Measurements from ENCODE around the gene FASN. TPM values are rescaled to one million over a fixed set of nuclear protein-coding genes. Genes with fewer than 3 reads are reported as not detected.

Gene FASN
- total RNA-seq, 2 donors from 2014 or later: 168 to 198 TPM

DNA sequence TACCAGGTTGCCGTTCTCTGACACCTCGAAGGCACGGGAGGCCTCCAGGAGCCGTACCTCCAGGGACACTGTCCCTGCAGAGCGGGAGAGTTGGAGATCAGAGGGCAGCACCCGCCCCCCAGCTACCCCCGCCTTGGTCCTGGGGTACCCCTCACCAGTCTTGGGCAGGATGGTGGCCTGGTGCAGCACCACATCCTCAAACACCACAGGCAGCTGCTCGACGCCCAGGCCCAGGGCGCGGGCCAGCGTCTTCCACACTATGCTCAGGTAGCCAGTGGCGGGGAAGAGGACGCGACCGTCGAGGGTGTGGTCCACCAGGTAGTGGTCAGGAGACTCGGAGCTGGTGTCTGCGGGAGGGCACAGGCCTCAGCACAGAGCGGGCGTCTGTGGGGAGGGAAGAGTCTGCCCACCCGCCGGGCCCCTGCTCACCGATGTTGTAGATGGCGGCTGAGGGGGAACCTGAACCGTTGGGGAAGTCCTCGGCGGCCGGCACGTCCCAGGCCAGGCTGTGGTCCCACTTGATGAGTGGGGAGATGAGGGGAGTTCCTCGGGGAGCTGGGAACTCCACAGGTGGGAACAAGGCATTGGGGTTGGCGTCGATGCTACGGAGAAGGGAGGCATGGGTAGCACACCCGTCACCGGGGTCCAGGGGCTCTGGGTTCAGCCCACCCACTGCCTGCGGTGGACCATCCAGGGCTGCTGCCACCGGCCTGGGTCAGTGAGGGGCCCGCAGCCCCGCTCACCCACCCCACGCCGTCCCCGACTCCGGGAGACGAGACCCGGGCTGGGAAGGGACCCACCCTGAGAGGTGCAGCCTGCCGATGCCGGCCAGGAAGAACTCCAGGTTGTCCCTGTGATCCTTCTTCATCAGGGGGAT lies 9.8 kb downstream of the FASN start:
- Histone ChIP-seq H3K36me3 (peaks cover 63% of the 10 kb centered on the region), H3K9me3 (no peaks in the 10 kb centered on the region), H3K27me3 (no peaks in the 10 kb centered on the region), H3K4me3 (no peak overlapping the region), H3K9ac (ENCODE audit: low read depth in 2 of 2, low read length in 2 of 2) (no peak overlapping the region), H3K27ac (no peak overlapping the region), H3K4me1 (no peaks in the 10 kb centered on the region)
- TF ChIP-seq, protein P1, sequence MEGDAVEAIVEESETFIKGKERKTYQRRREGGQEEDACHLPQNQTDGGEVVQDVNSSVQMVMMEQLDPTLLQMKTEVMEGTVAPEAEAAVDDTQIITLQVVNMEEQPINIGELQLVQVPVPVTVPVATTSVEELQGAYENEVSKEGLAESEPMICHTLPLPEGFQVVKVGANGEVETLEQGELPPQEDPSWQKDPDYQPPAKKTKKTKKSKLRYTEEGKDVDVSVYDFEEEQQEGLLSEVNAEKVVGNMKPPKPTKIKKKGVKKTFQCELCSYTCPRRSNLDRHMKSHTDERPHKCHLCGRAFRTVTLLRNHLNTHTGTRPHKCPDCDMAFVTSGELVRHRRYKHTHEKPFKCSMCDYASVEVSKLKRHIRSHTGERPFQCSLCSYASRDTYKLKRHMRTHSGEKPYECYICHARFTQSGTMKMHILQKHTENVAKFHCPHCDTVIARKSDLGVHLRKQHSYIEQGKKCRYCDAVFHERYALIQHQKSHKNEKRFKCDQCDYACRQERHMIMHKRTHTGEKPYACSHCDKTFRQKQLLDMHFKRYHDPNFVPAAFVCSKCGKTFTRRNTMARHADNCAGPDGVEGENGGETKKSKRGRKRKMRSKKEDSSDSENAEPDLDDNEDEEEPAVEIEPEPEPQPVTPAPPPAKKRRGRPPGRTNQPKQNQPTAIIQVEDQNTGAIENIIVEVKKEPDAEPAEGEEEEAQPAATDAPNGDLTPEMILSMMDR (IDR thresholded peaks at IDR 0.05): no peak
- DNase-seq: no peak
- intact Hi-C loops (cut with DNase I): no loop called here

DNA sequence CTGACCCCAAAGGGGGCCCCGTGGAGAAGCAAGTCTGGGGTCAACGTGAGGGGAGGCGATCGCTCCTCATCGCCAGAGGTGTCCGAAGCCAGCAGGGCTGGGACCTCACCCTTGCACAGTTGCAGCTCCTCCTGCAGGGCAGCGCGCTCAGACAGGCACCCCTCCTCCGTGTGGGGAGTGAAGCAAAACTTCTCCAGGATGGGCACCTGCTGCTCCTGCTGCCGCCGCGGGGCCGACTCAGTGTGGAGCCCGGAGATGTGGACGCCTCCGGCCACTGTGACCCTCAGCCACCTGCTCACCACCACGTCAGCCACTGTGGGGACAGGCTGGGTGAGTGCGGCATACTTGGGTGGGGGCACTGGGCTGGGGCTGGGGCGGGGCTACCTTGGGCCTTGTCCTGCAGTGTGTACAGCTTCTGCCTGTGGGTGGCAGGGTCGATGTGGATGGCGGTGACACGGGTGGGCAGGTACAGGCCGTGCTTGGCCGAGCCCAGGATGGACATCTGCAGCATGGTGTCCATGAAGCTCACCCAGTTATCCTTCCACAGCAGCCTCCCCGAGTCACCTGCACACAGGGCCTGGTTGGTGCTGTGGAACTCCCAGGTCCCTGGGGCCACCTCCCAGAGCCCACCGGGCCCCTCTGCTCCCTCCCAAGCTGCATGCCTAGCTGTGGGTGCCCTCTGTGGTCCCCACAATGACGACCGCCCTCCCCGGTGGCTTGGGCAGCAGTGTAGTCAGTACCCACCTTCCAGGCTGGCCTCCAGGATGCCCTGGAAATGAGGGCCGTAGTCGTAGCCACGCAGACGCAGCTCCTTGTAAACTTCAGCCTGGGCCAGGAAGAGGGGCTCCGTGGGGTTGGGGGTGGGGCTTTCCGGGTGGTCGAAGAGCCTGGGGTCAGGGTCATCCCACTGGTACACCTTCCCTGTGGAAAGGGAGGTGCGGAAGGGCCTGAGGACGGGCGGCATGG lies 10.8 kb downstream of the FASN start:
- Histone ChIP-seq H3K27ac (no peak overlapping the region), H3K36me3 (peaks cover 67% of the 10 kb centered on the region), H3K27me3 (no peaks in the 10 kb centered on the region), H3K9ac (ENCODE audit: low read depth in 2 of 2, low read length in 2 of 2) (no peak overlapping the region), H3K9me3 (no peaks in the 10 kb centered on the region), H3K4me3 (no peak overlapping the region), H3K4me1 (no peaks in the 10 kb centered on the region)
- TF ChIP-seq, protein P1 (IDR thresholded peaks at IDR 0.05): no peak
- intact Hi-C loops (cut with DNase I): no loop called here
- no peak for DNase-seq

DNA sequence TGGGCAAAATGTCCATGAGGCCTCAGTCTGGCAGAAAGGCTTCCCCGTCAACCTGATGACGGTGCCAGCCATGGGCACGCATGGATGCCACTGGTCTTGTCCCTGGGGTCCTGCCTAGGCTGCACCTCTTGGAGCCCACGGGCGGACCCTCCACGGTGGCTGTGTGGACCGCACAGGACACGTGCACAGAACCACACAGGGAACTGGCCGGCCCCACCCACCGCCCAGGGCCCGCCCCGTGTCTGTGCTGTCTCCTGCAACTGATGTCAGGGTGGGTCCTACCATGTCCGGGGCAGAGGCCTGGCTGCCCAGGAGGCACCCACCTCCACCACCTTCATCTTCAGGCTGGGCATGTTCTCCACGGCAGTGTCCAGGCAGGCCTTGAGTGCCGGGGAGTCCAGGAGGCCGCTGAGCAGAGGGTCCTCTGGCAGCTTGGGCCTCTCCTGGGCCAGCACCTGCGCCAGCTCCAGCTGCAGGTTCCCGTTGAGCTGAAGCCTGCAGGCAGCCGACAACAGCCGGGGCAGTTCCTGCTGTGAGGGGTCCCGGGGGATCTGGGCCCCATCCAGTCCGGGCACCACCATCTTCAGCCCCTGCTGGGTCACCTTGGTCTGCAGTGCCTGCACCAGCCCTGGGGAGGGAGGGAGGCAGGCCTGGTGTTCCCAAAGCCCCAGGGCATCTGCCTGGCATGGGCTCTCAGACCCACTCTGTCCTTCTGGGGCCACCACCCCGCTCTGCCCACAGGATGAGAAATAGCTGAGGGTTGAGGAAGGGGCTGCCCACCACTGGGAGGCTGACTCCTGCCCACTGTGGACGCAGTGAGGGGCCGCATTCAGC lies 11.9 kb downstream of the FASN start:
- no peak for DNase-seq
- intact Hi-C loops (cut with DNase I): no loop called here
- TF ChIP-seq, protein P1 (IDR thresholded peaks at IDR 0.05): no peak

DNA sequence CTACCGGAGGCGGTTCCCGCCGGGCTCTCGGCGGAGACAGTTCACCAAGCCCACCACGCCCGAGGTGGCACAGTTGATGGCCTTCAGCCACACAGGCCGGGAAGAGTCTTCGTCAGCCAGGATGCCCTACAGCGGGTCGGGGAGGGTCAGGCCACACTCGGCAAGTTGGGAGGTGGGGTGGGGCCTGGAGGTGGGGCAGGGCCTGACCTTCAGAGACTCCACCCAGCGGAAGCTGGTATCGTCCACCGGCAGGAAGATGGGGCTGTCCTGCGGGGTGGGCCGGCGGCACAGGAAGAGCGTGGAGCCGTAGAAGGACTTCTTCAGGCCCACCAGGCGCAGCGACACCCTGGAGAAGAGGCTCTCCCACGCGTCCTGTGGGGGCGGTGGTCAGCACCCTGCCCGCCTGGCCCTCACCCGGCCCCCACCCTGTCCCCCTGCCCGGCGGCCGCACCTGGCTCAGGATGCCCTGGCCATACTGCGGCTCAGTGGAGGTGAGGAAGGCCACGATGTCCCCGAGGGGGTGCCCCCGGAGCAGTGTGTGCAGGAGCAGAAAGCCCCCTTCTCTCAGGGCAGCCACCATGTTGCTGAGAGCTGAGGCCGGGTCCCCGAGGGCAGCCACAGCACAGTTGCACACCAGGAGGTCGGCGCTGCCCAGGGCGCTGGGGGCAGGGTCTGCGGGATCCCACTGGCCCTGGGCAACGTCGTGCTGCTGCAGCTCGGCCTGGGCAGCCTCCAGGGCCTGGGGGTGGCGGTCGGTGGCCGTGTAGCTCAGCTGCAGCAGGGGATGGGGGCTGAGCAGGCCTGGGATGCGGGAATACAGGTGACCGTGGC lies 12.8 kb downstream of the FASN start:
- intact Hi-C loops (cut with DNase I): no loop called here
- Histone ChIP-seq H3K36me3 (peaks cover 72% of the 10 kb centered on the region), H3K27me3 (no peaks in the 10 kb centered on the region), H3K9ac (ENCODE audit: low read depth in 2 of 2, low read length in 2 of 2) (no peak overlapping the region), H3K4me1 (no peaks in the 10 kb centered on the region), H3K9me3 (no peaks in the 10 kb centered on the region), H3K4me3 (no peak overlapping the region), H3K27ac (no peak overlapping the region)
- DNase-seq: no peak
- TF ChIP-seq, protein P1 (IDR thresholded peaks at IDR 0.05): no peak

More for the DNA sequence above, 11.9 kb downstream of the FASN start:
- Histone ChIP-seq H3K27me3 (no peaks in the 10 kb centered on the region), H3K4me3 (no peak overlapping the region), H3K9ac (ENCODE audit: low read depth in 2 of 2, low read length in 2 of 2) (no peak overlapping the region), H3K4me1 (no peaks in the 10 kb centered on the region), H3K36me3 (peaks cover 68% of the 10 kb centered on the region), H3K27ac (no peak overlapping the region), H3K9me3 (no peaks in the 10 kb centered on the region)
